Left cardiac atrium (tissue), 2 donors: ENCODE measurements around the gene PSMB2. TPM values are rescaled to one million over a fixed set of nuclear protein-coding genes. Genes with fewer than 3 reads are reported as not detected.

Source experiments
- total RNA-seq, 2 donors: library from RNA; stranded (reverse); fragmentation: NEBNext Ultra II Directional; extraction: Animal tissue kit (Norgen Biotek cat#: 25700); gene quantifications; one replicate each; pipeline ENCODE4 v1.2.1, GENCODE V29; 2021
- donor health status: DM: no; HTN: yes; CAD: no; lungs with severe emphysema.
- donor health status: DM: yes; HTN: yes; CAD: no.

The PSMB2 gene
- total RNA-seq, 2 donors from 2014 or later = 35.0 to 36.4 TPM

Other genes starting within 250 kb of the PSMB2 start
- gene KIAA0319L, start 84.1 kb downstream of the PSMB2 start, total RNA-seq = 10 to 100 TPM; 50.2 to 56.6 TPM
- gene NCDN, start 83.7 kb downstream of the PSMB2 start, total RNA-seq = 10 to 100 TPM; 23.4 TPM
- gene TFAP2E, start 68.2 kb downstream of the PSMB2 start, total RNA-seq = under 1 TPM; 0.32 to 0.47 TPM
- 10 to 100 TPM; 12.9 to 15.0 TPM for gene C1orf216, start 77.4 kb upstream of the PSMB2 start, total RNA-seq
- 1 to 10 TPM; 1.5 to 1.9 TPM for gene CLSPN, start 128.5 kb upstream of the PSMB2 start, total RNA-seq
- gene AGO4, start 166.5 kb upstream of the PSMB2 start, total RNA-seq = 10 to 100 TPM; 14.6 to 16.5 TPM
- gene AGO1, start 241.7 kb upstream of the PSMB2 start, total RNA-seq = 10 to 100 TPM; 23.7 to 24.6 TPM